Neuron (in vitro differentiated cells): ENCODE measurements around the gene KCNJ6.

Source experiments
- H2AFZ ChIP-seq: one replicate; pipeline ENCODE4 v1.6.1; 2013; ENCODE audit warnings: low read depth, mild to moderate bottlenecking, inconsistent platforms, low read length, moderate library complexity
- H3K27me3 ChIP-seq: one replicate; pipeline ENCODE4 v1.6.1; 2013; ENCODE audit warnings: low read length; ENCODE audit not compliant: insufficient read depth
- H3K36me3 ChIP-seq: one replicate; pipeline ENCODE4 v1.6.1; 2013; ENCODE audit warnings: low read length; ENCODE audit not compliant: insufficient read depth
- H3K4me1 ChIP-seq: one replicate; pipeline ENCODE4 v1.6.1; 2013; ENCODE audit warnings: low read length; ENCODE audit not compliant: insufficient read depth
- H3K4me3 ChIP-seq: 2 replicates; pipeline ENCODE4 v1.5.1; 2013; ENCODE audit warnings: mild to moderate bottlenecking, low read length, moderate library complexity
- H3K9me3 ChIP-seq: one replicate; pipeline ENCODE4 v1.6.1; 2013; ENCODE audit warnings: low read length

Gene KCNJ6

DNA sequence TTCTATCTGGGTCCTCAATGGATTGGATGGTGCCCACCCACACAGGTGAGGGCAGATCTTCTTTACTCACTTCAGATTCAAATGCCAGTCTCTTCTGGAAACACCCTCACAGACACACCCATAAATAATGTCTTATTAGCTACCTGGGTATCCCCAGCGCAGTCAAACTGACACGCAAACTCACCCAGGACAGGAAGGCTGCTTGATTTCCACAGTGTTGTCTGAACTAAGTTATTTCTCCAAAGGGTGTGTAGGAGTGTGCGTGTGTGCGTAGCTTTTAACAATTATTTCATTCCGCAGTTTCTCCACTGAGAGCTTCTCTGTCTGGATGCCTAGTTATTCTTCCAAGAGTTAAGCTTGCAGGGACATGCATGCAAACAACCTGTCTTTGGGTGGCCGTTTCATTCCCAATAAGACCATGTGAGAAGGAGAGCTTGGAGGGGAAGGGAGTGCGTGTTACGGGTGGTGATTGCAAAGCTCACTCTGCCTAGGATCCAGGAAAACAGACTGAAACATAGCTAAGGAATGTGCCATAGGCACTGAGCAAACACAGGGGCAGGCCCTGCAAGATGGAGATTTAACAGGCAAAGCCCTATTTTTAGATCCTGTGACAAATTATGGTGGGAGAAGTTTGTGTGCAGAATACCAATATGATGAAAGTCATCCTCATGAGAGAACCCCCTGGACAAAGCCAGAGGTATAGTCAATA lies 280.0 kb downstream of the KCNJ6 start:
- H3K9me3 ChIP-seq, result peaks cover 5% of the 10 kb centered on the region
- H2AFZ ChIP-seq, result no peak overlapping the region
- no peak overlapping the region for H3K4me3 ChIP-seq
- no peaks in the 10 kb centered on the region for H3K27me3 ChIP-seq
- H3K4me1 ChIP-seq, result peaks cover 12% of the 10 kb centered on the region
- H3K36me3 ChIP-seq, result no peaks in the 10 kb centered on the region

DNA sequence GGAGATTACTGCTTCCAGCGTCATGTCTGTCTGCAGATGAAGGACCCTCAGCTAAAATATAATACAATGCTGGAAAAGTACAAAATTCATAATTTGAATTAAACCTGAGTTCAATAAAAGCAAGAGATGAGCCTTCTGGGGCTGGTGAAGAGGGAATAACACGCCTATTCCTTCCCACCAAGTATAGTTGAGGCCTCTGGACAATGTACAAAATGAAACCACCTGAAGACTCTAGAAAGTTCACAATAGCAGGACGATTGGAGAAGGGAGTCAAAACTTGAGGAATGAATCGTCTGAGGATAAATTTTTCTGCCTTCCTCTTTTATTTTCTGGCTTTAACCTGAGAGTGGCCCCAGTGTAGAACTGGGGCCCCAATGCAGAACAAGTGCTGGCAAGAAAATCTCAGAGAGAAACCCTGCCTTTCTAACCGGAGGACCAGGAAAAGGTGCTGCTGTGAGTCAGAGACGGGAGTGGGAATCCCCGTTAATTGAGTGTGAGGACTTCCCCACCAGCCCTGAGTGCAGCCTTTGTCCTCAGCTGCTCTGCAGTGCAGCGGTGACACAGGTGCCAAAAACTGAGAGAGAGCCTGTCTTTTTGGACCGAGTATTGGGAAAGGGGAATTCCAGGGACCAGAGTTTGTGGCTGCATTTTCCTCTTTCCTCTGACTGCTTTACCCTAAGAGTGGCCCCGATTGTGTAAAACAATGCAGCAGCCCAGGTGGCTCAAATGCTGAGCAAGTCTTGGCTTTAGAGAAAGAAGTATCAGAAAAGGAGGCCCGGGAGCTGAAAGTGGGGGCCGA lies 284.7 kb downstream of the KCNJ6 start:
- Histone ChIP-seq H3K9me3 (peaks cover 3% of the 10 kb centered on the region), H3K4me3 (no peak overlapping the region), H3K27me3 (no peaks in the 10 kb centered on the region), H3K4me1 (peaks cover 12% of the 10 kb centered on the region), H3K36me3 (no peaks in the 10 kb centered on the region), H2AFZ (no peak overlapping the region)

DNA sequence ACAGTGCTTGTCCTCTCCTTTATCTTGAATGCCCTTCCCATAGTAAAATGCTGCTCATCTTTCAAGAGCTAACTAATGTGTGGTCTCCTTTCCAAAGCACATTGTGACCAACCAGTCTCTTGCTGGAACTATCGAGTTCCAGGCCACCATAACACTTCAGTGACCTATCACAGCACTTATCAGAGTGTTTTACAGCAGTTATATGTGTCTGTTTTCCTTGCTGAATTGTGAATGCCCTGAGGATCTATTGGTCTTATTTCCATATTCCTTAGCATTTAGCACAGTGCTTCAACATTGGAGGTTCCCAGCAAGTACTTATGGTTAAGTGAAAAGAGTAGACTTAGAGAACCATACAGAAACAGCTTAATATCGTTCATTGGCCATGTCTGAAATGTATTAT lies 285.4 kb downstream of the KCNJ6 start:
- H2AFZ ChIP-seq, result no peak overlapping the region
- no peaks in the 10 kb centered on the region for H3K27me3 ChIP-seq
- no peaks in the 10 kb centered on the region for H3K36me3 ChIP-seq
- H3K4me3 ChIP-seq, result no peak overlapping the region
- H3K9me3 ChIP-seq, result peaks cover under 1% of the 10 kb centered on the region
- peaks cover 10% of the 10 kb centered on the region for H3K4me1 ChIP-seq

DNA sequence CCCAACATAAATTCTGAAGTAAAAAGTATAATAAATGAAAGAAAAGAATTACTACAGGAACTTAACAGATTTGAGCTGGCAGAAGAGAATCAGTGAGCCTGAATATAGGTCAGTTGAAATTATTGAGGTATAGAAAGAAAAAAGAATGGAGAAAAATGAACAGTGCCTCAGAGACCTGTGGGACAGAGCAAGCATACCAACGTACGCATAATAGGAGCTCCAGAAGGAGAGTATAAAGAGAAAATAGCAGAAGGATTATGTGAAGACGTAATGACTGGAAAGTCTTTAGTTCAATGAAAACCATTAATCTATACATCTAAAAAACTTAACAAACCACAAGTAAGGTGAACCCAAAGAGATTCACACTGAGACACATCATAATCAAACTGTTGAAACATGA lies 287.9 kb downstream of the KCNJ6 start:
- Histone ChIP-seq H3K4me3 (no peak overlapping the region), H3K9me3 (no peaks in the 10 kb centered on the region), H3K27me3 (no peaks in the 10 kb centered on the region), H3K36me3 (no peaks in the 10 kb centered on the region), H2AFZ (no peak overlapping the region), H3K4me1 (peaks cover 29% of the 10 kb centered on the region)

DNA sequence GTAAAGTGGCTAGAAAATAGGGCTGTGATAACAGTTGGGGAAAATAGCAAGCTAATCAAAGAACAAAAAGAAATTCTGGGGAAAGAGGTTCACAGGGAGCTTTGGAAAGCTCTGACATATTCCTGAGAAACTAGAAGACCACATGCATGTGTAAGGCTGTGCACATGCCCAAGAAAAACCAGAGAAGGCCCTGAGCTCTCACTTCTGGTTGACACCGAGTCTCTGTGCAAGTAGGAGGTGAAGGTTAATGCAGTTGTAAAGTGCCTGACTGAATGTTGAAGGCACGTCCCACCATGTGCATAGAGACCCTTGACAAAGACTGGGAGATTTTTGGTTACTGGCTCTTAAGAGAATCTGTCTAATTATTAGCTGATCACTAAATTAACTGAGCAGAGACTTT lies 288.7 kb downstream of the KCNJ6 start:
- peaks cover 37% of the 10 kb centered on the region for H3K4me1 ChIP-seq
- no peaks in the 10 kb centered on the region for H3K9me3 ChIP-seq
- no peaks in the 10 kb centered on the region for H3K27me3 ChIP-seq
- no peak overlapping the region for H2AFZ ChIP-seq
- no peak overlapping the region for H3K4me3 ChIP-seq
- no peaks in the 10 kb centered on the region for H3K36me3 ChIP-seq

DNA sequence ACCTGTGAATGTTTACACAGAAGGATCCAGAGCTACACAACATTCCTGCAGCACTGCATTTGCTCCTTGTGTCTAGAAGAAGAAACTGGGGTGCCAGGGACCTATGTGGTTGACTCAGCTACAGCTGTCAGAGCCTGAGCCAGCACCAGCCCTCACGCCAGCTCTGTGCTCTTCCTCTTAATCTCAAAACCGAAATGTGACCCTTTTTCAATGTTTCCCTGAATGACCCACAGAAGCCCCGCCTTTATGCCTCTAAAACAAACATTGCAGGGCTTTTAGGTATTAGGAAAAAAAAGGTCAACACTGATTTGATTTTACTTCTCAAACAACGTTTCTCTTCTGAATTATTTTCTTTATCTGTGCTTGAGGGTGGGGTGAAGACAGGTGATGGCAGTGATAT lies 289.2 kb downstream of the KCNJ6 start:
- Histone ChIP-seq H2AFZ (no peak overlapping the region), H3K27me3 (no peaks in the 10 kb centered on the region), H3K4me3 (no peak overlapping the region), H3K4me1 (peaks cover 40% of the 10 kb centered on the region), H3K9me3 (no peaks in the 10 kb centered on the region), H3K36me3 (no peaks in the 10 kb centered on the region)

DNA sequence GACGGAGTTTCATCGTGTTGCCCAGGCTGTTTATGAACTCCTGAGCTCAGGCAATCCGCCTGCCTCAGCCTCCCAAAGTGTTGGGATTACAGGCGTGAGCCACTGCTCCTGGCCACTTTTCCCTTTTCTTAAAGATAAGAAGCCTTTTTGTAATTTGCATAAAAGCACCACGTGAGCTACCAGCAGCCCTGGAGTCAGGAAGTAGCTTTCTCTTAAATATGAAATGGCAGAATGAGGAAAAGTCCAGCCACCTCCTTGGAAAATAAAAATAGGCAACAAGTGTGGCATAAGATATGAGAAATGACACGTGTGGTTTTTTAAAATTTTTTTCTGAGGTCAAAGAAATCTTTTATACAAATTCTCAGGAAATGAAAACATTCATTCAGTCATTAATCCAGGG lies 289.9 kb downstream of the KCNJ6 start:
- no peaks in the 10 kb centered on the region for H3K36me3 ChIP-seq
- H3K4me1 ChIP-seq, result peaks cover 38% of the 10 kb centered on the region
- no peak overlapping the region for H3K4me3 ChIP-seq
- no peak overlapping the region for H2AFZ ChIP-seq
- no peaks in the 10 kb centered on the region for H3K27me3 ChIP-seq
- no peaks in the 10 kb centered on the region for H3K9me3 ChIP-seq

DNA sequence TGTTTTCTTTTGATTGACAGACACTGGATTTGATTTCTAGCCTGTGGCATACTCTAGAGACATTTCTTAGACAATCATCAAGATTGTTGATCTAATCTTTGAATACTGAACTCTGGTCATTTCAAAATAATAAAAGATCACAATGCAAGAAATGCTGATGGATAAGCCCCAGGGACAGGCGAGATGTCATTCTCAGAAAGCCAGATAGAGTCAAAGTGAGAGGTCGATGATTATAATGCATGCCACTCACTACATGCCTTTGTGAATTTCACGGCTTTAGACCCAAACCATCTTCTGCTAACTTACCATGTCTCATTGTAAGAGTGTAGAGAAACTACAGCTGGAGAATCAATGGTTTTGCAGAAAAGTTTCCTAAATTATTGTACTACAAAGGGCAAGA lies 292.6 kb downstream of the KCNJ6 start:
- no peaks in the 10 kb centered on the region for H3K27me3 ChIP-seq
- no peak overlapping the region for H2AFZ ChIP-seq
- peak overlapping the region; percentile 5 for H3K4me3 ChIP-seq
- no peaks in the 10 kb centered on the region for H3K36me3 ChIP-seq
- H3K9me3 ChIP-seq, result no peaks in the 10 kb centered on the region
- H3K4me1 ChIP-seq, result peaks cover 37% of the 10 kb centered on the region

DNA sequence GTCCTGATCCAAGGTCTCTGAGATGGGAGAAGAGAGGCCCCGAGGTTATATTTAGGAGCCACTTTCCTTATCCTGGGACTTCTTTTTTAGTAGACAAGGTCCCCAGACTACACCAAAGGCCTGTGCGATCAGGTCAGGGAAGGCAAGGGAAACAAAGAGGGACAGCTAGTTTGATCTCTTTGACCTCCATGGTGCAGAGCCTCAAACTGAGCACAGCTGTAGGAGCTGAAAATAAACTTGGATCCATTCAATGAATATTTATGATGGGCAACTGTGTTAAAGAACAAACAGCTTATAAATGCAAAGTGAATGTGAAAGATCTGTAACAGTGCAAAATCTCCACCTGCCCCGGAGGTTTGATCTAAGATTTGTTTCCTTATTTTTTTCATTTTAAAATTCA lies 293.1 kb downstream of the KCNJ6 start:
- Histone ChIP-seq H3K9me3 (peaks cover under 1% of the 10 kb centered on the region), H3K27me3 (no peaks in the 10 kb centered on the region), H2AFZ (peak overlapping the region; percentile 11), H3K4me3 (peak overlapping the region; percentile 5), H3K36me3 (no peaks in the 10 kb centered on the region), H3K4me1 (peaks cover 37% of the 10 kb centered on the region)

DNA sequence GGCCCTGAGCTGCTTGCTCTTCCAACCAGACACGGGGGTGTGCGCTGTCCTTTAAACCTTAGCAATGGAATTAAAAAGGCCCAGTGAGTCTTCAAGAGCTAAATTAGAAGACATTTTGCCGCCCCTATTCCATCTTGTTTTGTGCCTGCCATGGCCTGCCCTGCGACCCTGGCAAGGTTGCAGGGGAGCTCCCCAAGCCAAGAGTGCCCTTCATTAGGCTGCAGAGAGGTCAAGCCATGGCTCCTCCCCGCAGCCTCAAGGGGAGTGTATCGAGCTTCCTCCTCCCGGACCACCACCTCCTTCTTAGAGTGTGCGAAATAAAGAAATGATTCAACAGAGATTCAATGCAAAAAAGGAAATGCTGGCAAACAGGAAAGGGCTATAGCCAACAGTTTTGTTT lies 293.5 kb downstream of the KCNJ6 start:
- Histone ChIP-seq H3K4me3 (peak overlapping the region; percentile 5), H2AFZ (peak overlapping the region; percentile 11), H3K36me3 (no peaks in the 10 kb centered on the region), H3K4me1 (peaks cover 37% of the 10 kb centered on the region), H3K27me3 (no peaks in the 10 kb centered on the region), H3K9me3 (peaks cover 2% of the 10 kb centered on the region)

DNA sequence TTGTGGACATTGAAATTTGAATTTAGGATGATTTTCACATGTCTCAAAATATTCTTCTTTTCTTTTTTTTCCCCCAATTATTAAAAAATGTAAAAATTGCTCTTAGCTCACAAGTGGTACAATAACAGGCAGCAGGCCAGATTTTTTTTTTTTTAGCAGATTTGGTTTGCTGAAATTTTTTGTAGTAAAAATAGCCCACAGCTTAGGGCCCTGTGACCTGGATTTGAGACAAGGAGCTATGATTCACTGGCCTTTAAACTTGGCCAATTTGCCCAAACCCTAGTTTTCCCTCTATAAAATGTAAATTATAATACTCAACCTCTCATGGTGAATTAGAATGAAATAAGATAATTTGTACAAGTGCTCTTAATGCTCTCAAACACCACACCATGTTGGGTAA lies 295.9 kb downstream of the KCNJ6 start:
- peaks cover 2% of the 10 kb centered on the region for H3K9me3 ChIP-seq
- H3K4me3 ChIP-seq, result no peak overlapping the region
- H3K4me1 ChIP-seq, result peaks cover 37% of the 10 kb centered on the region
- no peaks in the 10 kb centered on the region for H3K27me3 ChIP-seq
- H2AFZ ChIP-seq, result no peak overlapping the region
- H3K36me3 ChIP-seq, result no peaks in the 10 kb centered on the region

DNA sequence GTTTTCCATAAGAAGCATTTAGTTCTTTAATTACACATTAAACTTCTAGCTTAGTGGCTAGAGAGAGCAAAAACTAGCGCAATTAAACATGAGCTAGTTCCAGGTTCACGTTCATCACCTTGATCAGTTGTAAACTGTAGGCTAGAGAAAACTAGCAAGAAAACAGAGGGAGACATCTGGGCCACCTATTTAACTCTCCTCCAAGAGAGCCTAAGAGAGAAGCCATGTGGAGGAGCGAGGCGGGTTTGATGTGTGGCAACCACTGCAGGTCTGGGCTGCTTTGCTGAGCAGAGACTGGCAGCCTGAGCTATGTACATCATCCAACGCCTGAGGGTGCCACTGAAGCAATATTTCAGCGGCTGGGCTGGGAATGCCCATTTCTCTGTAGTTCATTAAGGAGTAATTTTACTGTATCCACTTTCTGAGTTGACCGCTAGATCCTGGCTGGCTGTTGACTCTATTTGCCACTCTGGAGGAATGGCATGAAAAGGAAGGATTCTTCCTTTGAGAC lies 296.7 kb downstream of the KCNJ6 start:
- Histone ChIP-seq H3K4me3 (no peak overlapping the region), H3K36me3 (no peaks in the 10 kb centered on the region), H3K27me3 (no peaks in the 10 kb centered on the region), H2AFZ (no peak overlapping the region), H3K9me3 (peaks cover 2% of the 10 kb centered on the region), H3K4me1 (peaks cover 30% of the 10 kb centered on the region)

DNA sequence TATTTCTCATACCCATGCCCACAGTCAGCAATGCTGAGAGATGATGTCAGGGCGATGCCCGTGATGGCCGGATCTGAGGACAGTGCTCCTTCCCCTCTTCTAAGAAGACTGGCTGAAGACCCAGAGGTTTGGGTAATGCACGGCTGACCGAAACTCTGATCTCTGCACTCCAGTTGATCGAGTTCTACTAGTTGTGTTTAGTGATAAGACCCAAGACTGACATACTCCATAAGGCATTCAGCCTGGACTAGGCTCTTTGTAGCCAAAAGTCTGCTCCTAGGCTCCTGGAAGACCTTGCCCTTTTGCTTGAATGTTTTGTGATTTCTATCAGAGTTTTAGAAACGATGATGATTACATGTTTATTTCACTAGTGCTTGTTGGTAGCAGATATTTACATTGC lies 298.2 kb downstream of the KCNJ6 start:
- Histone ChIP-seq H3K36me3 (no peaks in the 10 kb centered on the region), H3K27me3 (no peaks in the 10 kb centered on the region), H2AFZ (no peak overlapping the region), H3K4me3 (no peak overlapping the region), H3K4me1 (peaks cover 15% of the 10 kb centered on the region), H3K9me3 (peaks cover 2% of the 10 kb centered on the region)
